CD8-positive, alpha-beta memory T cell (primary cell): ENCODE results near the gene CYP4F12. TPM values are rescaled to one million over a fixed set of nuclear protein-coding genes. Genes with fewer than 3 reads are reported as not detected.

Experiments
- CTCF ChIA-PET: fragments of 350-600 bp; sonication (Branson Sonifier 250); formaldehyde crosslinking; loops from one replicate; lab custom pipeline; 2021; ENCODE audit warnings: antibody characterized with exemption; lab: Charles Lee
- POLR2A ChIA-PET: fragments of 350-600 bp; sonication (Branson Sonifier 250); formaldehyde crosslinking; loops from one replicate; lab custom pipeline; 2021; ENCODE audit warnings: antibody characterized with exemption; lab: Charles Lee
- DNase-seq, 5 donors: peaks; one replicate each; pipeline versions ENCODE4 v3.0.0 to v3.0.0-alpha.2; 2020 to 2022; ENCODE audit warnings: mixed read lengths in 1 of 5
- H3K27ac ChIP-seq: one replicate; pipeline ENCODE4 v1.7.0; 2013; ENCODE audit warnings: low read depth, mild to moderate bottlenecking, low read length, moderate library complexity
- H3K27me3 ChIP-seq: 2 replicates; pipeline ENCODE4 v1.7.0; 2013; ENCODE audit warnings: low read length, mild to moderate bottlenecking; ENCODE audit not compliant: insufficient read depth, poor library complexity, severe bottlenecking
- H3K36me3 ChIP-seq: 2 replicates; pipeline ENCODE4 v1.7.0; 2013; ENCODE audit warnings: mild to moderate bottlenecking, low read length, moderate library complexity; ENCODE audit not compliant: insufficient read depth
- H3K4me1 ChIP-seq: 2 replicates; pipeline ENCODE4 v1.7.0; 2013; ENCODE audit warnings: mild to moderate bottlenecking, low read length, moderate library complexity; ENCODE audit not compliant: insufficient read depth
- H3K4me3 ChIP-seq: 2 replicates; pipeline ENCODE4 v1.7.0; 2013; ENCODE audit warnings: mild to moderate bottlenecking, low read length
- H3K9me3 ChIP-seq: 2 replicates; pipeline ENCODE4 v1.7.0; 2013; ENCODE audit warnings: mild to moderate bottlenecking, low read length
- H3K27ac Mint-ChIP-seq, 8 donors: one replicate each; pipeline ENCODE4 v1.8.0; 2020 to 2021; ENCODE audit warnings: mixed read lengths in 8 of 8, mild to moderate bottlenecking in 6 of 8, inconsistent platforms in 3 of 8, moderate library complexity in 3 of 8
- H3K27me3 Mint-ChIP-seq, 2 donors: one replicate each; pipeline ENCODE4 v1.8.0; 2020 to 2021; ENCODE audit warnings: mixed read lengths in 2 of 2, mild to moderate bottlenecking in 1 of 2, moderate library complexity in 1 of 2
- H3K36me3 Mint-ChIP-seq, 3 donors: one replicate each; pipeline ENCODE4 v1.8.0; 2020 to 2021; ENCODE audit warnings: mixed read lengths in 3 of 3, inconsistent platforms in 1 of 3, mild to moderate bottlenecking in 1 of 3
- H3K4me1 Mint-ChIP-seq, 3 donors: one replicate each; pipeline ENCODE4 v1.8.0; 2020 to 2021; ENCODE audit warnings: mixed read lengths in 3 of 3, inconsistent platforms in 1 of 3, mild to moderate bottlenecking in 1 of 3
- H3K4me3 Mint-ChIP-seq, 7 donors: one replicate each; pipeline ENCODE4 v1.8.0; 2020 to 2021; ENCODE audit warnings: mixed read lengths in 7 of 7, mild to moderate bottlenecking in 6 of 7, moderate library complexity in 4 of 7, inconsistent platforms in 2 of 7
- H3K9me3 Mint-ChIP-seq, 5 donors: one replicate each; pipeline ENCODE4 v1.8.0; 2020 to 2022; ENCODE audit warnings: mixed read lengths in 5 of 5, mild to moderate bottlenecking in 3 of 5, moderate library complexity in 2 of 5, inconsistent platforms in 1 of 5
- polyA plus RNA-seq: library from polyadenylated mRNA; unstranded; fragments of 300-500 nt; fragmentation: Illumina TruSeq; gene quantifications from one replicate; pipeline ENCODE4 v1.2.3, GENCODE V29; 2021
- total RNA-seq, 2 experiments: library from RNA; stranded (reverse); gene quantifications; one replicate each; pipeline ENCODE4 v1.2.3, GENCODE V29; 2021

The CYP4F12 gene
- total and polyA plus RNA-seq, 3 experiments from 2014 or later = 0.93 to 1.3 TPM; not detected in 1

DNA sequence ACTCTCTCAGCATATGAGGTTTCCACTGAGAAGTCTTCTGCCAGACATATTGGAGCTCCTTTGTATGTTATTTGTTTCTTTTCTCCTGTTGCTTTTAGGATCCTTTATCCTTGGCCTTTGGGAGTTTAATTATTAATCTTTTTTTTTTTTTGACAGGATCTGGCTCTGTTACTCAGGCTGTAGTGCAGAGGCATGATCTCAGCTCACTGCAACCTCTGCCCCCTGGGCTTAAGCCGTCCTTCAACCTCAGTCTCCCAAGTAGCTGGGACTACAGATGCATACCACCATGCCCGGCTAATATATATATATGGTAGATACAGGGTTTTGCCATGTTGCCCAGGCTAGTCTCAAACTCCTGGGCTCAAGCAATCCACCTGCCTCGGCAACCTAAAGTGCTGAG lies 38.8 kb upstream of the CYP4F12 start:
- Histone ChIP-seq H3K4me3 (no peak overlapping the region), H3K36me3 (no peaks in the 10 kb centered on the region), H3K27me3 (no peaks in the 10 kb centered on the region), H3K9me3 (no peaks in the 10 kb centered on the region), H3K27ac (no peak overlapping the region), H3K4me1 (no peaks in the 10 kb centered on the region)
- Mint-ChIP-seq H3K27ac (no peak overlapping the region), H3K4me1 (peaks cover 4 to 17% (median 5%) of the 10 kb centered on the region in 3 donors), H3K36me3 (no peaks in the 10 kb centered on the region), H3K9me3 (no peaks in the 10 kb centered on the region), H3K27me3 (peaks cover 12 to 50% of the 10 kb centered on the region in 2 donors), H3K4me3 (no peak overlapping the region)
- ChIA-PET CTCF (interaction anchor here (1.3 kb wide), 1 partner anchor 235 kb away, joined by 4 read pairs; no protein-coding TSS in a partner anchor), POLR2A (no interaction called here)
- DNase-seq = no peak

DNA sequence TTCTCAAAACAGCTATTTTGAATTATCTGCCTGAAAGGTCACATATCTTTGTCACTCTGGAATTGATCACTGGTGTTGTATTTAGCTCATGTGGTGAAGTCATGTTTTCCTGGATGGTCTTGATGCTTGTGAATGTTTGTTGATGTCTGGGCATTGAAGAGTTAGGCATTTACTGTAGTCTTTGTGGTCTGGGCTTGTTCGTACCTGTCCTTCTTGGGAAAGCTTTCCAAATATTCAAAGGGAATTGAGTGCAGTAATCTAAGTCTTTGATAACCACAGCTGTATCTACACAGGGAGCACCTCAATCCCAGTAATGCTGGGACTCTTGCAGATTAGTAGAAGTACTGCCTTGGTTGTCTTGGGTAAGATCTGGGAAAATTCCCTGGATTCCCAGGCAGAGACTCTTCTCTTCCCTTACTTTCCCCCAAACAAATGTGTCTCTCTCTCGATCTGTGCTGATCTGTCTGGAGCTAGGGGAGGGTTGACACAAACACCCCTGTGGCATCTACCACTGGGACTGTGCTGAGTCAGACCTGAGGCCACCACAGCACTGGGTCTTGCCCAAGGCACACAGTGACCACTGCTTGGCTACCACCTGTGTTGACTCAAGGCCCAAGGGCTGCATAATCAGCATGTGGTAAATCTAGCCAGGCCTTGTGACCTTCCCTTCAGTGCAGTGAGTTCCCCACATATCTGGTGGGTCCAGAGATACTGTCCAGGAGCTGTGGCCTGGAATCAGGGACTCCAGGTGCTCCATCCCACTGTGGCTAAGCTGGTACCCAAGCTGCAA lies 37.7 kb upstream of the CYP4F12 start:
- Mint-ChIP-seq H3K9me3 (no peaks in the 10 kb centered on the region), H3K4me1 (peaks cover 4 to 17% (median 5%) of the 10 kb centered on the region in 3 donors), H3K27me3 (peaks cover 10 to 58% of the 10 kb centered on the region in 2 donors), H3K36me3 (no peaks in the 10 kb centered on the region), H3K27ac (no peak overlapping the region), H3K4me3 (no peak overlapping the region)
- Histone ChIP-seq H3K9me3 (no peaks in the 10 kb centered on the region), H3K27me3 (no peaks in the 10 kb centered on the region), H3K36me3 (no peaks in the 10 kb centered on the region), H3K27ac (no peak overlapping the region), H3K4me3 (no peak overlapping the region), H3K4me1 (no peaks in the 10 kb centered on the region)
- ChIA-PET CTCF (interaction anchor here (1.3 to 1.4 kb wide), 2 partner anchors 14 to 234 kb away, joined by 3 to 4 read pairs; no protein-coding TSS in a partner anchor), POLR2A (no interaction called here)
- DNase-seq = no peak

DNA sequence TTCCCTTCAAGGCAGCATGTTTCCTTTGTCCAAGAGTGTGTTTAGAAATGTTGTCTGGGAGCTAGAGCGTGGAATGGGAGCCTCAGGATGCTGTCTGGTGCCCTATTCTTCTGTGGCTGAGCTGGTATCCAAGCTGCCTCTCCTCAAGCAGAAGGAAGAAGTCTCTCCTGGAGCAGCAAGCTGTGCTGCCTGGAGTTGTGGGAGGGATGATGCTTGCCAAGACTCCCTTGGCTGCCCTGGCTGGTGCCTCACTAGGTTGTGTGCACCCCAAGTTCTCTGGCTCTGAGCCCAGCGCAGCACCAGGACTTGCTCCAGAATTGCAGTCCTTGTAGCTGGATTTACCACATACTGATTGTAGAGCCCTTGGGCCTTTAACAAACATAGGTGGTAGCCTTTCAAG lies 36.9 kb upstream of the CYP4F12 start:
- POLR2A ChIA-PET = no interaction called here
- no peak overlapping the region for H3K27ac Mint-ChIP-seq

DNA sequence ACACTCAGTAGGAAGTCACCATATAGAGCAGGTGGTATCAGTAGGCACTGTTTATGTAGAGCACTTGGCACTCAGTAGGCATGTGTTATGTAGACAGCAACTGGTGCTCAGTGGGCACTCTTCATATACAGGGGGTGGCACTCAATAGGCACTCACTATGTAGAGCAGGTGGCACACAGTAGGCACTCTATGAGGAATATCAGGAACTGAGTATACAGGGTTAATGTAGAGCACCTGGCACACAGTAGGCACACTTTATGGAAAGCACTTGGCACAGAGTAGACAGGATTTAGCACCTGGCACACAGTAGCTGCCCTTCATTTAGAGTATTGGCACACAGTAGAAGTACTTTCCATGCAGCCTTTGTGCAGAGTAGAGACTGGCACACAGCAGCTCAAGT lies 33.3 kb upstream of the CYP4F12 start:
- CTCF ChIA-PET = no interaction called here
- POLR2A ChIA-PET = no interaction called here
- H3K4me3 Mint-ChIP-seq = no peak overlapping the region

More for the DNA sequence above, 36.9 kb upstream of the CYP4F12 start:
- H3K36me3 Mint-ChIP-seq = no peaks in the 10 kb centered on the region
- DNase-seq = no peak
- H3K9me3 Mint-ChIP-seq = no peaks in the 10 kb centered on the region
- H3K4me3 Mint-ChIP-seq = no peak overlapping the region
- Histone ChIP-seq H3K4me3 (no peak overlapping the region), H3K27me3 (no peaks in the 10 kb centered on the region), H3K27ac (no peak overlapping the region), H3K9me3 (no peaks in the 10 kb centered on the region), H3K4me1 (no peaks in the 10 kb centered on the region), H3K36me3 (no peaks in the 10 kb centered on the region)
- H3K27me3 Mint-ChIP-seq = peaks cover 12 to 52% of the 10 kb centered on the region in 2 donors
- H3K4me1 Mint-ChIP-seq = peaks cover 4 to 17% (median 5%) of the 10 kb centered on the region in 3 donors
- CTCF ChIA-PET = interaction anchor here (1.4 kb wide), 1 partner anchor 14 kb away, joined by 3 read pairs; no protein-coding TSS in a partner anchor

DNA sequence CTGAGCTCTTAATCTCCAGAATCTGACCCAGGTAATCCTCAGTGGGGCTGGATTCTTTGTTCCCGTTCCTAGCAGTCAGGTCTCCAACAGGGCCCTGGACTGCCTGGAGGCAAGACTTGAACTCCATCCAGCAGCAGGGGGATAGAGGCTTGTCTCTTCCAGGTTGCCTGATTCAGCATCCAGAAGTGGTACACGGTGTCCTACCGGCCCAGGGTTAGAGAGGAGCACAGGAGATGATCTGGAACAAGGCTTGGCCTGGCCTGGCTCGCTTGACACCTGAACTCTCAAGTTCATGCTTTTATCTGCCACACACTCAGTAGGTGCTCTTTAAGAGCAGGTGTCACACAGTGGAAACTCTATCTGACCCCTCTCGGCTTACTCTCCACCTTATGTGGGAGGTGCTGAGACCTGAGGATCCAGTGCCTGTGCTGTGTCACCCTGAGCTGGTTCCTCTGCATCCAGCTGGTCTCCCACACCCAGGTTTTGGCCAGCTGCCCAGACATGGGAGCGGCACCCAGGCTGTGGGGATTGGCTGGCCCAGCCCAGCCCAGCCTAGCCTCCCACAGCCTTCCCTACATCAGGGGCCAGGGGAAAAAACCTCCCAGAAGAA lies 32.5 kb upstream of the CYP4F12 start, which contains the start of gene CYP4F3:
TSS of gene CYP4F3 (plus strand) at position 604 of the 610 bp plus-strand sequence. CDS start 519 bp downstream, outside the sequence.
- H3K4me3 Mint-ChIP-seq = no peak within 1 kb of the TSS

More for the DNA sequence above, 33.3 kb upstream of the CYP4F12 start:
- Mint-ChIP-seq H3K9me3 (no peaks in the 10 kb centered on the region), H3K4me1 (peaks cover 2 to 8% (median 3%) of the 10 kb centered on the region in 3 donors), H3K36me3 (no peaks in the 10 kb centered on the region), H3K27ac (no peak overlapping the region), H3K27me3 (peaks cover 13 to 55% of the 10 kb centered on the region in 2 donors)
- Histone ChIP-seq H3K36me3 (no peaks in the 10 kb centered on the region), H3K4me1 (no peaks in the 10 kb centered on the region), H3K9me3 (no peaks in the 10 kb centered on the region), H3K27me3 (no peaks in the 10 kb centered on the region), H3K4me3 (no peak overlapping the region), H3K27ac (no peak overlapping the region)
- no peak for DNase-seq

DNA sequence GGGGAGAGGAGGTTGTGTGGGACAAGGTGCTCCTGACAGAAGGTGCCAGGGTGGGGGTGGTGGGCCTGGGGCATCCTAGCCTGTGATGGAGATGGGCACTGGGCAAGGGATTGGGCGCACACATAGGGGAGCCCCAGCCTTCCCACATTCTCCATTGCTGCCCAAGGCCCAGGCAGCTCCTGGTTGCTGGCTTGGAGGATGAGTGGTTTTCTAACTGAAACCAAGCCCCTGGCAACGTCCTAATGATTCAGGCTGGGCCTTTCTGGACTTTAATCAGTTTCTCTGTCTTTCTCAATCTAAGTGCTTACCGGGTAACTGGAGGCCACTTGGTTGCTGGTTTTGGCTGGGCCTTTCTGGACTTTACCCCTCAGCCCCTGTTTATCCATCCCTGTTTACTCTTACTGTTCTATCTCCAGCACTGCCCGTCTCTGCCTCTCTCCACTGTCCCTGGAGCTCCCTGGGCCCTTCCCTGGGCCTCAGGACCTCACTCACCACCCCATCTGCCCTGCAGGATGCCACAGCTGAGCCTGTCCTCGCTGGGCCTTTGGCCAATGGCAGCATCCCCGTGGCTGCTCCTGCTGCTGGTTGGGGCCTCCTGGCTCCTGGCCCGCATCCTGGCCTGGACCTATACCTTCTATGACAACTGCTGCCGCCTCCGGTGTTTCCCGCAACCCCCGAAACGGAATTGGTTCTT lies 31.8 kb upstream of the CYP4F12 start:
- Histone ChIP-seq H3K27ac (no peak overlapping the region), H3K4me3 (no peak overlapping the region), H3K36me3 (no peaks in the 10 kb centered on the region), H3K4me1 (no peaks in the 10 kb centered on the region), H3K9me3 (no peaks in the 10 kb centered on the region), H3K27me3 (no peaks in the 10 kb centered on the region)
- DNase-seq = no peak
- no peaks in the 10 kb centered on the region for H3K9me3 Mint-ChIP-seq
- H3K27ac Mint-ChIP-seq = peak overlapping the region in 1 of 8 donors; percentile 22
- H3K36me3 Mint-ChIP-seq = no peaks in the 10 kb centered on the region
- no peak overlapping the region for H3K4me3 Mint-ChIP-seq
- POLR2A ChIA-PET = no interaction called here
- peaks cover 2 to 5% (median 3%) of the 10 kb centered on the region in 3 donors for H3K4me1 Mint-ChIP-seq
- CTCF ChIA-PET = no interaction called here
- H3K27me3 Mint-ChIP-seq = peaks cover 14 to 55% of the 10 kb centered on the region in 2 donors

More for the DNA sequence above, 32.5 kb upstream of the CYP4F12 start, which contains the start of gene CYP4F3:
- no peaks in the 10 kb centered on the region for H3K36me3 Mint-ChIP-seq
- peaks cover 2 to 5% (median 3%) of the 10 kb centered on the region in 3 donors for H3K4me1 Mint-ChIP-seq
- no peaks in the 10 kb centered on the region for H3K27me3 ChIP-seq
- H3K27ac ChIP-seq = no peak within 1 kb of the TSS
- peaks cover 13 to 57% of the 10 kb centered on the region in 2 donors for H3K27me3 Mint-ChIP-seq
- peak within 1 kb of the TSS in 1 of 8 donors; percentile 22 for H3K27ac Mint-ChIP-seq
- no peaks in the 10 kb centered on the region for H3K4me1 ChIP-seq
- H3K9me3 Mint-ChIP-seq = no peaks in the 10 kb centered on the region
- H3K4me3 ChIP-seq = no peak within 1 kb of the TSS
- ChIA-PET POLR2A (no interaction called here), CTCF (no interaction called here)
- H3K36me3 ChIP-seq = no peaks in the 10 kb centered on the region
- no peak for DNase-seq
- H3K9me3 ChIP-seq = no peaks in the 10 kb centered on the region

DNA sequence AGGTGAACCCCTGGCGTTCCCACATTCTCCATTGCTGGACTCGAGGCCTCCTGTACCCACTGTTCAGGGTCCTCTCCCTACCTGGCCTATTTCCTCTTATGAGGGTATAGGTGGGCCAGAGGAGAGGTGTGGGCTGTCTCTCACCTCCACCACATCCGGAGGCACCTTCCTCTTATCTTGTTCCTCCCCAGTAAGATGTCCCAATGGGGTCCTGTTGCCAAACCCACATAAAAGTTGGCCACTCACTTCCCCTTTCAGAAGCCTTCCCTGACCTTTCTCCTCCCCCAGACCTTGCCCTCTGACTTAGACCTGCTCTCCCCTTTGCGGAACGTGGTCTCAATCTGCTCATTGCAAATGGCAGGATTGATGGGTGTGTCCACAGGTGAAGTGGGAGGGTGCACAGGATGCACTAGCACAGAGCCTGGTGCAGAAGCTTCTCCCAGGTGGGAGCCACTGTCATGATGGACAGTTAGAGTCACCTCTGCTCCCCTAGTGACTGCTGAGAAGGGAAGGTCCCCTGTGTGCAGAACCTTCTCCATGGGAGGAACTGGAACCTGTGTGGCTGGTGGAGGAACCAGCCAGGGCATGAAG lies 30.9 kb upstream of the CYP4F12 start:
- no peaks in the 10 kb centered on the region for H3K4me1 ChIP-seq
- H3K27me3 Mint-ChIP-seq = peaks cover 17 to 56% of the 10 kb centered on the region in 2 donors
- H3K4me3 Mint-ChIP-seq = no peak overlapping the region
- ChIA-PET CTCF (no interaction called here), POLR2A (no interaction called here)
- no peak overlapping the region for H3K27ac Mint-ChIP-seq
- no peak overlapping the region for H3K4me3 ChIP-seq
- no peaks in the 10 kb centered on the region for H3K36me3 Mint-ChIP-seq
- H3K9me3 ChIP-seq = no peaks in the 10 kb centered on the region
- no peaks in the 10 kb centered on the region for H3K27me3 ChIP-seq
- H3K4me1 Mint-ChIP-seq = peaks cover 2 to 5% (median 3%) of the 10 kb centered on the region in 3 donors
- no peak overlapping the region for H3K27ac ChIP-seq
- no peaks in the 10 kb centered on the region for H3K9me3 Mint-ChIP-seq
- no peaks in the 10 kb centered on the region for H3K36me3 ChIP-seq
- DNase-seq = no peak
